T-helper 2 cell treated with Interferon-gamma antibody and Interleukin-4, amounts not matched to agents 100 ng/mL and 5 ng/mL, for 36 hours (primary cell): Measurements from ENCODE around the gene ZNF491. TPM values are rescaled to one million over a fixed set of nuclear protein-coding genes. Genes with fewer than 3 reads are reported as not detected.
"Not testable (repeated sequence)": the region's sequence is repeated elsewhere in the genome, so short reads cannot be mapped to it uniquely, and the experiment has no call there.

Experiments used
- intact Hi-C: fragments of 100-400 bp; cut with micrococcal nuclease; formaldehyde crosslinking; loops from one replicate; pipeline ENCODE4 v1.15.1; 2023
- total RNA-seq: library from RNA; stranded (reverse); gene quantifications from 2 replicates; pipeline ENCODE4 v1.2.3, GENCODE V29; 2022

ZNF491 gene
- total RNA-seq, 1 donor from 2014 or later = 1.9 TPM

DNA sequence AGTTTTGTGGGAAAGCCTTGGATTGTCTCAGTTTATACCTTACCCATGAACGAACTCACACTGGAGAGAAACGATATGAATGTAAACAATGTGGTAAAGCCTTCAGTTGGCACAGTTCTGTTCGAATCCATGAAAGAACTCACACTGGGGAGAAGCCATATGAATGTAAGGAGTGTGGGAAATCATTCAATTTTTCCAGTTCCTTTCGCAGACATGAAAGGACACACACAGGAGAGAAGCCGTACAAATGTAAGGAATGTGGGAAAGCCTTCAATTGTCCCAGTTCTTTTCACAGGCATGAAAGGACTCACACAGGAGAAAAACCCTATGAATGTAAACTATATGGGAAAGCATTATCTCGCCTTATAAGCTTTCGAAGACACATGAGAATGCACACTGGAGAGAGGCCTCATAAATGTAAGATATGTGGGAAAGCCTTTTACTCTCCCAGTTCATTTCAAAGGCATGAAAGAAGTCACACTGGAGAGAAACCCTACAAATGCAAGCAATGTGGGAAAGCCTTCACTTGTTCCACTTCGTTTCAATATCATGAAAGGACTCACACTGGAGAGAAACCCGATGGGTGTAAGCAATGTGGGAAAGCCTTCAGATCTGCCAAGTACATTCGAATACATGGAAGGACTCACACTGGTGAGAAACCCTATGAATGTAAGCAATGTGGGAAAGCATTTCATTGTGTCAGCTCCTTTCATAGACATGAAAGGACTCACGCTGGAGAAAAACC is 8.2 kb downstream of the ZNF491 start:
- intact Hi-C loops = no loop called here

GRCh38 chr19:11807099-11807380 is 8.7 kb downstream of the ZNF491 start:
- intact Hi-C loops = no loop called here

GRCh38 chr19:11813703-11814028 is 15.3 kb downstream of the ZNF491 start:
- intact Hi-C loops = loop anchor here (2.0 to 5.0 kb wide), 4 partner anchors 15 to 329 kb away; partner anchors contain the start of genes ZNF20, ZNF441, ZNF491 and ZNF823

DNA sequence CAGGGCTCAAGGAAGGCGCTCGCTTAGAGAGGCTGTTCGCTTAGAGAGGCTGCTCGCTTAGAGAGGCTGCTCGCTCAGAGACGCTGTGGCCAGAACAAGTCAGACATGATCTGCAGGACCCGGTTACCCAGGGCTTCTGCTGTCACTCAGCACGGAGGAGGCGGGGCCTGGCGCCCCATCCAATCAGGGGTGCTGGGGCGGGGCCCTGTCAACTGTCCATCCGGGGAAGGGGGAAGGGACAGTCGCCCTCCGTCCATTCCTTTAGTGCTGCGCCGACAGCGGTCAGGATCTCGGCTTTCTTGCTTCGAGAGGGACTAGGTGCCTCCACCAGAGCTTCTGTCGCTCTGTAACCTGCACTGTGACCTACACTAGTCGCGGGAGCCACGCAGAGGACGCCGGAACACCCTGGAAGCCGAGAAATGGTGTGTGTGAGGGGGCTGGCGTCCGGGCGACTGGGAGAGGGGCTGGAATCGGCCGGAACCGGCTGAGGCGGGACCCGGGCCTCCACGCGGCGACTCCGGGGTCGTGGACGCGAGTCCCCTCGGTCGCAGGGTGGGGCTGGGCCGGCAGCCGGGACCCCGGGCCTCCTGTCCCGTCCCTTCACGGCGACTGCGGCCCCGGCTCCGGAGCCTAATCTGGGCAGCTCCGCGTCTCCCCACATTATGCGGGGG is 15.8 kb downstream of the ZNF491 start, which contains the start of gene ZNF440:
Gene ZNF440 (plus strand): TSS at position 245 of the 671 bp plus-strand sequence. CDS start 175 bp downstream, at position 420.
- intact Hi-C loops = loop anchor here (2.0 to 5.0 kb wide), 4 partner anchors 15 to 328 kb away; partner anchors contain the start of genes ZNF20, ZNF441, ZNF491 and ZNF823

DNA sequence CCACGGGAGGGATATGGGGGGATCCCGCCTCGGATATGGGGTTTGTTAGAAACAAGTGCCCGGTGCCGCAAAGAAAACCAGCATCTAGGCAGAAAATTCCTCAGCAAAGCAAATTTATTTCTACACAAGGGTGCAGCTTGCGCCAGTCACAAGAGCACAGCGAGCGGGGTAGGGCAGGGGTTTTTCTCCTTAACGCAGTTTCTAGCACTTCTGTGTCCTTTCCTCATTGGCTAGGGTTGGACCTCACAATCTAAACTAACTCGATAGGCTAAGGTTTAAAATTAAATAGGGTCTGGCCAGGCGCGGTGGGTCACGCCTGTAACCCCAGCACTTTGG is 16.3 kb downstream of the ZNF491 start:
- intact Hi-C loops = loop anchor here (2.0 to 5.0 kb wide), 4 partner anchors 16 to 328 kb away; partner anchors contain the start of genes ZNF20, ZNF441, ZNF491 and ZNF823

GRCh38 chr19:11821474-11822109 is 23.3 kb downstream of the ZNF491 start:
- intact Hi-C loops = no loop called here

- intact Hi-C loops = not testable (repeated sequence)
Measured at GRCh38 chr19:11828957-11829876, 30.9 kb downstream of the ZNF491 start.

DNA sequence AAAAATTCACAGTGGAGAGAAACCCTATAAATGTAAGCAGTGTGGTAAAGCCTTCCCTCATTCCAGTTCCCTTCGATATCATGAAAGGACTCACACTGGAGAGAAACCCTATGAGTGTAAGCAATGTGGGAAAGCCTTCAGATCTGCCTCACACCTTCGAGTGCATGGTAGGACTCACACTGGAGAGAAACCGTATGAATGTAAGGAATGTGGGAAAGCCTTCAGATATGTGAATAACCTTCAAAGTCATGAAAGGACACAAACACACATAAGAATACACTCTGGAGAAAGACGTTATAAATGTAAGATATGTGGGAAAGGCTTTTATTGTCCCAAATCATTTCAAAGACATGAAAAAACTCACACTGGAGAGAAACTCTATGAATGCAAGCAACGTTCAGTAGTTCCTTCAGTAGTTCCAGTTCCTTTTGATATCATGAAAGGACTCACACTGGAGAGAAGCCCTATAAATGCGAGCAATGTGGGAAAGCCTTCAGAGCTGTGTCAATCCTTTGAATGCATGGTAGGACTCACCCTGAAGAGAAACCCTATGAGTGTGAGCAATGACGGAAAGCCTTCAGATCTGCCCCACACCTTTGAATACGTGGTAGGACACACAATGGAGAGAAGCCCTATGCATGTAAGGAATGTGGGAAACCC is 34.1 kb downstream of the ZNF491 start:
- intact Hi-C loops = no loop called here

DNA sequence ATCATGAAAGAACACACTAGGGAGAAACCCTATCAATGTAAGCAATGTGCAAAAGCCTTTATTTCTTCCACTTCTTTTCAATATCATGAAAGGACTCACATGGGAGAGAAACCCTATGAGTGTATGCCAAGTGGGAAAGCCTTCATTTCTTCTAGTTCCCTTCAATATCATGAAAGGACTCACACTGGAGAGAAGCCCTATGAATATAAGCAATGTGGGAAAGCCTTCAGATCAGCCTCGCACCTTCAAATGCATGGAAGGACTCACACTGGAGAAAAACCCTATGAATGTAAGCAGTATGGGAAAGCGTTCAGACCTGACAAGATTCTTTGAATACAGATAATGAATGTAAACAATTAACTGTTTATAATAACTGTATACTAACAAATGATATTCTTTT is 35.2 kb downstream of the ZNF491 start:
- intact Hi-C loops = no loop called here

- intact Hi-C loops = not testable (repeated sequence)
Measured at GRCh38 chr19:11835626-11836066, 37.3 kb downstream of the ZNF491 start.

GRCh38 chr19:11843722-11844121 is 45.4 kb downstream of the ZNF491 start:
- intact Hi-C loops = no loop called here

- intact Hi-C loops = not testable (repeated sequence)
Measured at GRCh38 chr19:11847615-11848014, 49.3 kb downstream of the ZNF491 start.

- intact Hi-C loops = no loop called here
Measured at GRCh38 chr19:11848200-11848593, 49.9 kb downstream of the ZNF491 start.

DNA sequence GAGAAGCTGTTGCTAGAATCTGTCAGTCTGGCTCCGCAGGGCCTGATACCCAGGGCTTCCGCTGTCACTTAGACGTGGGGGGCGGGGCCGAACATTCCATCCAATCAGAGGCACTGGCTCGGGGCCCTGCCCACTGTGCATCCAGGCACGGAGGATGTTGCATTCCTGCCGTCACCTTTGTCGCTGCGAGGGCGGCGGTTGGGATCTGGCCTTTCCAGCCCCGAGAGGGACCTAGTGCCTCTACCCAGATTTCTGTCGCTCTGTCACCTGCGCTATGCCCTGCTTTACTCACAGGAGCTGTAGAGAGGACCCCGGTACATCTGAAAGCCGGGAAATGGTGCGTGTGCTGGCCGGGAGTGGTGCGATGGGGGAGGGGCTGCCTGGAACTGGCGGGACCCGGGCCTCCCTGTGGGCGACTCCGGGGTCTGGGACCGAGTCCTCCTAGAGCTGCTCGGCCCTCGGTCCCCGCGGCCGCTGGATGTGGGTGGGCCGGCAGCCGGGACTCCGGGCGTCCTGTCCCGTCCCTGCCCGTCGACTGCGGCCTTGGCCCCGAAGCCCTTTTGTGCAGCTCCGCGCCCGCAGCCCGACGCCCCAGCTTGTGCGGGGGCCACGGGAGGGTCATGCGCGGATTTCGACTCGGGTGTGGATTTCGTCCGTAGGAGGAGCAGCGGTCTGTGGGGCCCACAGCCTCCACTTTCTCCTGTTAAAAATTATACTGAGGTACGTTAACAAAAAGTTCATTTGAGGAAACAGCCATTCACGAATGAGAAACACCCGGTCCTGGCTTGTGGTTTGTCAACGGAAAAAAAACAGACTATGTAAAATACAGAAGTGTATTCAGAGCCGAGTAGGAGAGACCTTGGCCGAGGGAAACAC is 50.5 kb downstream of the ZNF491 start, which contains the start of gene ZNF439:
Gene ZNF439 (plus strand): TSS at position 133 of the 876 bp plus-strand sequence. CDS start 142 bp downstream, at position 275.
- intact Hi-C loops = no loop called here

GRCh38 chr19:11850289-11850688 is 52.0 kb downstream of the ZNF491 start:
- intact Hi-C loops = not testable (repeated sequence)

- intact Hi-C loops = no loop called here
Measured at GRCh38 chr19:11853358-11853757, 55.0 kb downstream of the ZNF491 start.

DNA sequence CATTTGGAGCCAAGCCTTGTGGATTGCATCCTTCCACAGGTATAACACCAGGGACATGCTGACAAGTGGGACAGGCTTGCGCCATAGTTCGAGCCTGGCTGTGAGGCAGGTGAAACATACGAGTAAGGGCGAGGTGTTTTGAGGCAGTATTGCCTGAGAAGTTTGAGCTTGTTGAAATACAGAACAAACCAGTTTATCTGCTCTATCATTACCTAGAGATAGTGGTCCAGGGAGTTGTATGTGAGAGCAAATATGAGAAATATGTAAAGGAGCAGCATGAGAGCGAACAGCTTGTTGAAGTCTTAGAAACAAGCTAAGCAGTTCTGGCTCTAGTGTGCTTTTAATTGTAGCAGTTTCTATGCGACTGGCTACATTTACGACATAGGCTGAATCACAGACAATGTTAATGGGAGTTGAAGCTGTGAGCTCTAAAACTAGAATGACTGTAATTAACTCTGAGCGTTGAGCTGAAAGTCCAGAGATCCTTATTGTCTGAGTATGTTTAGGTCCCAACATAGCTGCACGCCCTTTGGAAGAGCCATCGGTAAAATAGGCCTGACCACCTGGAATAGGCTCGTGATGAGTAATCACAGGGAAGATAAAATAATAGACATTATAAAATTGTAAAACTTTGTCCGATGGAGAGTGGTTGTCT is 58.4 kb downstream of the ZNF491 start:
- intact Hi-C loops = no loop called here
